Renal pelvis (tissue), 4 donors: Measurements from ENCODE around the gene SLC25A21. TPM values are rescaled to one million over a fixed set of nuclear protein-coding genes. Genes with fewer than 3 reads are reported as not detected.
"Not testable (repeated sequence)": the region's sequence is repeated elsewhere in the genome, so short reads cannot be mapped to it uniquely, and the experiment has no call there.

Experiments used
- DNase-seq: peaks from one replicate; pipeline ENCODE4 v3.0.0-alpha.2; 2013
- polyA plus RNA-seq, 3 donors: library from polyadenylated mRNA; unstranded; fragments of 120-200 nt; gene quantifications; one replicate each; pipeline ENCODE4 v1.2.1, GENCODE V29; 2013; ENCODE audit not compliant: insufficient read length in 3 of 3

Gene SLC25A21
- polyA plus RNA-seq, 3 donors = 3.3 to 4.3 (median 3.3) TPM

- DNase-seq = no peak
These were observed 297.8 kb downstream of the SLC25A21 start for GRCh38 chr14:36874396-36875138.

GRCh38 chr14:36870776-36871175 lies 301.6 kb downstream of the SLC25A21 start:
- DNase-seq = no peak

- no peak for DNase-seq
These were observed 303.3 kb downstream of the SLC25A21 start for GRCh38 chr14:36869125-36869524.

GRCh38 chr14:36866867-36867266 lies 305.5 kb downstream of the SLC25A21 start:
- DNase-seq = no peak

- DNase-seq = no peak
These were observed 309.1 kb downstream of the SLC25A21 start for GRCh38 chr14:36863271-36863670.

- not testable (repeated sequence) for DNase-seq
These were observed 310.2 kb downstream of the SLC25A21 start for GRCh38 chr14:36862237-36862636.

GRCh38 chr14:36860831-36861230 lies 311.6 kb downstream of the SLC25A21 start:
- no peak for DNase-seq

- no peak for DNase-seq
These were observed 313.3 kb downstream of the SLC25A21 start for GRCh38 chr14:36859119-36859518.

- DNase-seq = no peak
These were observed 314.5 kb downstream of the SLC25A21 start for GRCh38 chr14:36857842-36858445.

GRCh38 chr14:36857136-36857535 lies 315.3 kb downstream of the SLC25A21 start:
- no peak for DNase-seq

- DNase-seq = no peak
These were observed 316.1 kb downstream of the SLC25A21 start for GRCh38 chr14:36856095-36856878.

- DNase-seq = no peak
These were observed 317.0 kb downstream of the SLC25A21 start for GRCh38 chr14:36855396-36855795.

GRCh38 chr14:36852981-36853691 lies 319.3 kb downstream of the SLC25A21 start:
- no peak for DNase-seq

GRCh38 chr14:36848213-36848612 lies 324.2 kb downstream of the SLC25A21 start:
- no peak for DNase-seq

GRCh38 chr14:36847366-36847765 lies 325.0 kb downstream of the SLC25A21 start:
- DNase-seq = no peak

- no peak for DNase-seq
These were observed 326.9 kb downstream of the SLC25A21 start for GRCh38 chr14:36845356-36846012.

GRCh38 chr14:36844443-36845195 lies 327.8 kb downstream of the SLC25A21 start:
- DNase-seq = no peak

GRCh38 chr14:36843410-36843809 lies 329.0 kb downstream of the SLC25A21 start:
- DNase-seq = no peak

GRCh38 chr14:36835128-36835527 lies 337.3 kb downstream of the SLC25A21 start:
- DNase-seq = no peak

GRCh38 chr14:36834293-36834692 lies 338.1 kb downstream of the SLC25A21 start:
- no peak for DNase-seq

GRCh38 chr14:36829547-36829946 lies 342.9 kb downstream of the SLC25A21 start:
- no peak for DNase-seq
